Fibroblast of pulmonary artery (primary cell): ENCODE measurements around the gene TPGS1.

Source experiments
- DNase-seq: peaks from one replicate; pipeline ENCODE4 v3.0.0-alpha.2; 2010; ENCODE audit warnings: low read depth
- H3K4me3 ChIP-seq: replicated peaks from 2 replicates; pipeline ENCODE4 v1.5.1; 2011; ENCODE audit warnings: low read depth, mild to moderate bottlenecking, control low read depth, low read length, moderate library complexity
- CTCF ChIP-seq: IDR thresholded peaks from 2 replicates; pipeline ENCODE4 v1.5.1; 2011; ENCODE audit warnings: mild to moderate bottlenecking, control low read depth, low read length, inconsistent platforms; ENCODE audit errors: missing control alignments

Gene TPGS1

GRCh38 chr19:547117-547516 is 39.8 kb downstream of the TPGS1 start:
- H3K4me3 ChIP-seq = no peak overlapping the region
- TF ChIP-seq CTCF = no peak
- DNase-seq = no peak

GRCh38 chr19:547836-548720 is 40.8 kb downstream of the TPGS1 start:
- H3K4me3 ChIP-seq = no peak overlapping the region
- no peak for TF ChIP-seq CTCF
- no peak for DNase-seq

- no peak overlapping the region for H3K4me3 ChIP-seq
- TF ChIP-seq CTCF = no peak
- no peak for DNase-seq
Measured at GRCh38 chr19:548886-549830, 41.9 kb downstream of the TPGS1 start.

- no peak for DNase-seq
- H3K4me3 ChIP-seq = no peak overlapping the region
- no peak for TF ChIP-seq CTCF
Measured at GRCh38 chr19:554817-555216, 47.5 kb downstream of the TPGS1 start.

- no peak for DNase-seq
- no peak for TF ChIP-seq CTCF
- no peak overlapping the region for H3K4me3 ChIP-seq
Measured at GRCh38 chr19:555474-555808, 48.1 kb downstream of the TPGS1 start.

GRCh38 chr19:556611-557382 is 49.5 kb downstream of the TPGS1 start:
- DNase-seq = no peak
- H3K4me3 ChIP-seq = no peak overlapping the region
- TF ChIP-seq CTCF = no peak
